HepG2 (cell line): ENCODE measurements around the gene SIKE1. TPM values are rescaled to one million over a fixed set of nuclear protein-coding genes. Genes with fewer than 3 reads are reported as not detected.

ENCODE experiments used
- BRF2 ChIP-seq: sonication (generic); formaldehyde crosslinking; IDR thresholded peaks from 2 replicates; pipeline ENCODE4 v1.8.1; 2022; ENCODE audit warnings: mild to moderate bottlenecking, missing genetic modification reagents
- CBX1 ChIP-seq: IDR thresholded peaks from one replicate; pipeline ENCODE4 v1.6.1; 2016; ENCODE audit warnings: antibody characterized with exemption, low read depth
- HMGXB4 ChIP-seq, 2 experiments: sonication (generic) in 1 of 2; formaldehyde crosslinking in 1 of 2; IDR thresholded peaks; 2 replicates each; pipeline versions ENCODE4 v1.4.0 to v1.6.1; 2018 to 2020; ENCODE audit warnings: missing genetic modification reagents in 2 of 2, borderline replicate concordance in 1 of 2, low read depth in 1 of 2, mild to moderate bottlenecking in 1 of 2, missing biosample characterization in 1 of 2
- IRF9 ChIP-seq: sonication (generic); formaldehyde crosslinking; IDR thresholded peaks from 2 replicates; pipeline ENCODE4 v1.8.0; 2022; ENCODE audit warnings: missing genetic modification reagents, mild to moderate bottlenecking, borderline replicate concordance
- KDM4B ChIP-seq: sonication (generic); formaldehyde crosslinking; IDR thresholded peaks from 2 replicates; pipeline ENCODE4 v1.4.0; 2020; ENCODE audit warnings: missing genetic modification reagents
- MED8 ChIP-seq: sonication (generic); formaldehyde crosslinking; IDR thresholded peaks from 2 replicates; pipeline ENCODE4 v1.8.1; 2023; ENCODE audit warnings: mild to moderate bottlenecking, missing genetic modification reagents; ENCODE audit not compliant: insufficient replicate concordance
- MYNN ChIP-seq: sonication (generic); formaldehyde crosslinking; IDR thresholded peaks from 2 replicates; pipeline ENCODE4 v1.4.0; 2020; ENCODE audit warnings: mild to moderate bottlenecking, low read depth, missing genetic modification reagents
- NR2F2 ChIP-seq: IDR thresholded peaks from 2 replicates; pipeline ENCODE4 v1.6.1; 2012; ENCODE audit warnings: low read depth, inconsistent platforms, borderline replicate concordance
- NR2F6 ChIP-seq, 2 experiments: IDR thresholded peaks; 2 replicates each; pipeline ENCODE4 v1.6.1; 2016; ENCODE audit warnings: antibody characterized with exemption in 1 of 2, mild to moderate bottlenecking in 1 of 2
- SMC3 ChIP-seq: IDR thresholded peaks from 2 replicates; pipeline ENCODE4 v1.6.1; 2011; ENCODE audit warnings: low read length, improper control_type of control experiment
- SOX13 ChIP-seq, 3 experiments: fragments of 450-650 bp in 1 of 3; sonication (generic) in 1 of 3; formaldehyde crosslinking in 1 of 3; IDR thresholded peaks in 2 of 3; conservative IDR thresholded peaks in 1 of 3; 2 replicates each; pipeline versions ENCODE4 v1.5.0 to v1.6.1; 2016 to 2020; ENCODE audit warnings: antibody characterized with exemption in 1 of 3, mild to moderate bottlenecking in 1 of 3, missing compliant biosample characterization in 1 of 3, missing genetic modification reagents in 1 of 3, moderate library complexity in 1 of 3
- SUZ12 ChIP-seq: fragments of 150-350 bp; IDR thresholded peaks from 2 replicates; pipeline ENCODE4 v1.6.1; 2014; ENCODE audit warnings: low read depth, low read length
- ZBTB26 ChIP-seq: IDR thresholded peaks from 2 replicates; pipeline ENCODE4 v1.6.1; 2016; ENCODE audit warnings: missing compliant biosample characterization, missing genetic modification reagents, borderline replicate concordance
- ZBTB39 ChIP-seq: sonication (generic); formaldehyde crosslinking; IDR thresholded peaks from 2 replicates; pipeline ENCODE4 v1.5.0; 2020; ENCODE audit warnings: missing genetic modification reagents
- ZFP91 ChIP-seq: sonication (generic); formaldehyde crosslinking; IDR thresholded peaks from 2 replicates; pipeline ENCODE4 v1.9.0; 2022; ENCODE audit warnings: missing genetic modification reagents, mild to moderate bottlenecking, borderline replicate concordance
- ZNF879 ChIP-seq: sonication (generic); formaldehyde crosslinking; IDR thresholded peaks from 2 replicates; pipeline ENCODE4 v1.8.1; 2023; ENCODE audit warnings: missing genetic modification reagents
- polyA plus RNA-seq, 8 experiments: library from polyadenylated mRNA; depleted of rRNA in 3 of 8; stranded (reverse) in 7 of 8; unstranded in 1 of 8; fragments of >200 nt; fragmentation: Illumina TruSeq in 4 of 8; extraction: Trizol in 4 of 8; gene quantifications; 2 replicates each; pipeline versions ENCODE4 v1.2.1 to v1.2.3, GENCODE V29; 2011 to 2016; ENCODE audit warnings: low read depth in 4 of 8, missing spikeins in 1 of 8, mixed read lengths in 1 of 8; ENCODE audit not compliant: insufficient read depth in 1 of 8
- total RNA-seq, 5 experiments: library from RNA; depleted of rRNA; stranded (reverse); fragments of >200 nt; fragmentation: Illumina TruSeq; extraction: Trizol; gene quantifications; 2 replicates each; pipeline ENCODE4 v1.2.3, GENCODE V29; 2016; ENCODE audit warnings: low read depth in 1 of 5

Gene SIKE1
- total and polyA plus RNA-seq, 2 of the 13 experiments (the other 11 are each of a cell fraction or from before 2014, with no cell fraction given) = 36.5 to 58.4 TPM

- TF ChIP-seq HMGXB4 (CRISPR knock-in tag; IDR thresholded peaks at IDR 0.05; ENCODE audit: borderline replicate concordance in 1 of 2, low read depth in 1 of 2) (peak; percentile 77 to 94; a peak in 3 of 4 replicates), ZBTB39 (CRISPR knock-in tag) (no peak), KDM4B (CRISPR knock-in tag) (peak; percentile 33; the same call in 1 of the 2 replicates), BRF2 (CRISPR knock-in tag) (0 out of 2 replicates have a peak, but pooled peaks have one; percentile 46), MYNN (CRISPR knock-in tag) (peak; percentile 31; the same call in 1 of the 2 replicates), NR2F6 (IDR thresholded peaks at IDR 0.05) (no peak), NR2F6 (CRISPR knock-in tag; IDR thresholded peaks at IDR 0.05) (peak; percentile 63; the same call in 1 of the 2 replicates), ZFP91 (peak; percentile 92), SUZ12 (no peak), IRF9 (CRISPR knock-in tag) (peak; percentile 72; the same call in 1 of the 2 replicates), MED8 (CRISPR knock-in tag) (peak; percentile 64), SOX13 (IDR thresholded peaks at IDR 0.05) (peak; percentile 32; the same call in 1 of the 2 replicates), SOX13 (CRISPR knock-in tag; conservative IDR thresholded peaks at IDR 0.05 in 1 of 2, IDR thresholded peaks at IDR 0.05 in 1 of 2) (peak in 1 of 2 experiments; percentile 22; a peak in 1 of 4 replicates), SMC3 (no peak), ZNF879 (CRISPR knock-in tag) (no peak; the same call in 1 of the 2 replicates), NR2F2 (peak; percentile 25; the same call in 1 of the 2 replicates), ZBTB26 (peak; percentile 46; the same call in 1 of the 2 replicates), CBX1 (peak; percentile 52)
Measured at GRCh38 chr1:114780344-114781226, at the start of gene SIKE1 (continued).
